ENCODE measurements around the gene UQCR11. TPM values are rescaled to one million over a fixed set of nuclear protein-coding genes. Genes with fewer than 3 reads are reported as not detected.

Gene UQCR11
- total and polyA plus RNA-seq, 12 donors = 47.1 to 336 (median 166) TPM

- H3K9me3 ChIP-seq (replicated peaks in 1 of 3) = no peaks in the 10 kb centered on the region
- peak overlapping the region in 2 of 5 donors; percentile 90 to 96 for H3K27ac ChIP-seq
- peaks cover 0 to 3% of the 10 kb centered on the region in 2 donors for H3K36me3 ChIP-seq (replicated peaks in 1 of 2)
- 21 to 30% (median 22%) methylated on average over 10 of the region's 10 CpGs for WGBS, 4 donors
- intact Hi-C loops (cut with DNase I) = no loop called here
- peaks cover 12 to 28% of the 10 kb centered on the region in 2 donors for H3K4me1 ChIP-seq (replicated peaks in 1 of 2)
- H3K4me3 ChIP-seq = peak overlapping the region in 1 of 4 donors; percentile 94
- no peaks in the 10 kb centered on the region for H3K27me3 ChIP-seq
- TF ChIP-seq CTCF (IDR thresholded peaks at IDR 0.05) (peak in 1 of 6 experiments; percentile 13), POLR2A (IDR thresholded peaks at IDR 0.05) (no peak)
- DNase-seq = no peak
Measured at GRCh38 chr19:1590641-1591397, 14.4 kb downstream of the UQCR11 start.

GRCh38 chr19:1587872-1588271 is 17.4 kb downstream of the UQCR11 start:
- DNase-seq = no peak
- no peaks in the 10 kb centered on the region for H3K9me3 ChIP-seq (replicated peaks in 1 of 3)
- H3K27me3 ChIP-seq = no peaks in the 10 kb centered on the region
- intact Hi-C loops (cut with DNase I) = no loop called here
- peaks cover 8 to 28% of the 10 kb centered on the region in 2 donors for H3K4me1 ChIP-seq (replicated peaks in 1 of 2)
- no peak for TF ChIP-seq CTCF (IDR thresholded peaks at IDR 0.05)
- TF ChIP-seq POLR2A (IDR thresholded peaks at IDR 0.05) = no peak
- no peak overlapping the region for H3K27ac ChIP-seq
- peaks cover 0 to 16% of the 10 kb centered on the region in 2 donors for H3K36me3 ChIP-seq (replicated peaks in 1 of 2)
- H3K4me3 ChIP-seq = no peak overlapping the region
- WGBS, 4 donors = 33 to 42% (median 38%) methylated on average over 5 to 9 of the region's 9 CpGs

GRCh38 chr19:1585243-1585580 is 20.1 kb downstream of the UQCR11 start:
- Histone ChIP-seq H3K36me3 (replicated peaks in 1 of 2) (peaks cover 0 to 42% of the 10 kb centered on the region in 2 donors), H3K27ac (no peak overlapping the region), H3K4me3 (no peak overlapping the region), H3K4me1 (replicated peaks in 1 of 2) (peaks cover 0 to 13% of the 10 kb centered on the region in 2 donors), H3K27me3 (no peaks in the 10 kb centered on the region), H3K9me3 (replicated peaks in 1 of 3) (no peaks in the 10 kb centered on the region)
- intact Hi-C loops (cut with DNase I) = no loop called here
- 81 to 92% (median 87%) methylated on average over 9 to 13 of the region's 13 CpGs for WGBS, 4 donors
- TF ChIP-seq POLR2A (IDR thresholded peaks at IDR 0.05) (no peak), CTCF (IDR thresholded peaks at IDR 0.05) (no peak)
- DNase-seq = no peak

GRCh38 chr19:1584500-1585242 is 20.6 kb downstream of the UQCR11 start:
- Histone ChIP-seq H3K4me1 (replicated peaks in 1 of 2) (peaks cover 0 to 11% of the 10 kb centered on the region in 2 donors), H3K4me3 (no peak overlapping the region), H3K27me3 (no peaks in the 10 kb centered on the region), H3K9me3 (replicated peaks in 1 of 3) (no peaks in the 10 kb centered on the region), H3K27ac (no peak overlapping the region), H3K36me3 (replicated peaks in 1 of 2) (peaks cover 0 to 48% of the 10 kb centered on the region in 2 donors)
- intact Hi-C loops (cut with DNase I) = no loop called here
- TF ChIP-seq CTCF (IDR thresholded peaks at IDR 0.05) (no peak), POLR2A (IDR thresholded peaks at IDR 0.05) (no peak)
- 85 to 92% (median 89%) methylated on average over 23 to 87 of the region's 87 CpGs for WGBS, 4 donors
- DNase-seq = no peak
